ENCODE data around the gene EFNA5.

EFNA5 gene

DNA sequence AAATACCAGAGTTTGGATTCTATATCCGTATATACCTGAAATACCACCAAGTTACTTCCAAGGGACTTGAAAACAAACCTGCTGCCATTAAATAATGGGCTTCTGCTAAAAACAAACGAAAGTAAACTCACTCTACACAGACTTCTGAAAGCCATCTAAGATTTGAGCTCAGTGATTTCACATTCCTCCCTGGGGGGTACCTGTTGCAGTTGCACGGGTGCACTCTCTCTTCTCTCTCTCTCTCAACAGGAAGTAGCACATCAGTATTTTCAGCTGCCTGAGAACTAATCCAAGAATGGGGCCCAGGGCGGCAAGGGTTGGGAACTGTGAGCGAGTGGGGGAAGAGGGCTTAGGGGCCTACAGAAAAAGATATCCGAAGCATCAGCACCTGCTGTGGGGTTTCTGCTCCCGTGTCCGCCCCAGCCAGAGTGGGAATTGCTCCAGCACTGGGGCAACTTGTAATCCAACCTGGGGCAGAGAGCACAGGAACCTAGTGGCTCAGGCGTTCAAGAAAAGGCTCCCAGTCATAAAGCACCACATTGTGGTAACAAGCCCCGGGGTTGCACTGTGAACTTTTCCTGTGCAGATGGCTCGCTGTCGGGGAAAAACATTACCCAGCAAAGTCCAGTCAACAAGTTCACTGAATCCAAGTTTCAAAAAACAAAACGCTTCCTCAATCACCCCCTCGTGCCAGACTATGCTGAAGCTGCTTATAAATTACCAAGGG lies 99.8 kb downstream of the EFNA5 start:
- no peak for DNase-seq (ENCODE audit: low read depth)

- no peak for DNase-seq (ENCODE audit: low read depth)
Observed at GRCh38 chr5:107570181-107570580, 100.6 kb downstream of the EFNA5 start.

DNA sequence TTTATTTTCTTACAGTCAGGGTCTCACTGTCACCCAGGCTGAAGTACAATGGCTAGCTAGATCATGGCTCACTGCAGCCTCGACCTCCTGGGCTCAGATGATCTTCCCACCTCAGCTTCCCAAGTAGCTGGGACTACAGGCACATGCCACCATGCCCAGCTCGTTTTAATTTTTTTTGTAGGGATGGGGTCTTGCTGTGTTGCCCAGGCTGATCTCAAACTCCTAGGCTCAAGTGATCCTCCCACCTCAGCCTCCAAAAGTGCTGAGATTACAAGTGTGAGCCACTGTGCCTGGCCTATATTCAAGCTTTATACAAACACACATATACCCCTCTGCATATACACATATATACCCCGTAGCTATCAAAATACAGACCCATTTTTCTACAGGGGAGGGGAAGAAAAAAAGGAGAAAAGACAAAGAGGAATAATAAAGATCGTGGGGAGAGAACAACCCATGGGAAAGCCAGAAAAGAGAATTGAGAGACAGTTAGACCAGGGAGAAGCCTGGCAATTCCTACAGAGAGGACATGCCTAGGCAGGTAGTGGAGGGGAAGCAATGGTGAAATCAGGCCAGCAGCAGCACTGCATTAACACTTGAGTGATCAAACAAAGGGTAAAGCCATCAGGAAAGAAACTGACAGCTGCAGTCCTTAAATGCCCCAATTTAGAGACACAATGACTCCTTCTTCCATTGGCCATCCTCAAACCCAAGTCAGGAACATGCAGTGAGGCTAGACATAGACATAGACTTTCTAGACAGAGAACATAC lies 102.7 kb downstream of the EFNA5 start:
- no peak for DNase-seq (ENCODE audit: low read depth)

DNA sequence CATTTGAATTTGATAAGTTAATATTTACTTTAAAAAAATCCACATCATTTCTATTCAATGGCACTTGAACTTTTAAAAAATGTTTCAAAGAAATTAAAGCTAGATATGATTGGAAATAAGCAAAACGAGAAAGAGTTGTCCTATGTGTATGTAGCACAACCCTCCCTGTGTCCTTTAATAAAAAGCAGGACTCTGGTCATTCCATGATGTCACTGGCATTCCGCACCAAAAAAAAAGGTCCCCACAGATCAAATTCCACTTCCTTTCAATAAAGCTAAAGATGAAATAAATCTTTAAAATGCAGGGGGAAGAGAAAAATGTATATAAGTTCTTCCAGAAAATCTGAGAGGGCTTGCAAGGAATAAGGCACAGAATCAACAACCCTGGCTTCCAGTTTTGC lies 103.8 kb downstream of the EFNA5 start:
- DNase-seq (ENCODE audit: low read depth): no peak

DNA sequence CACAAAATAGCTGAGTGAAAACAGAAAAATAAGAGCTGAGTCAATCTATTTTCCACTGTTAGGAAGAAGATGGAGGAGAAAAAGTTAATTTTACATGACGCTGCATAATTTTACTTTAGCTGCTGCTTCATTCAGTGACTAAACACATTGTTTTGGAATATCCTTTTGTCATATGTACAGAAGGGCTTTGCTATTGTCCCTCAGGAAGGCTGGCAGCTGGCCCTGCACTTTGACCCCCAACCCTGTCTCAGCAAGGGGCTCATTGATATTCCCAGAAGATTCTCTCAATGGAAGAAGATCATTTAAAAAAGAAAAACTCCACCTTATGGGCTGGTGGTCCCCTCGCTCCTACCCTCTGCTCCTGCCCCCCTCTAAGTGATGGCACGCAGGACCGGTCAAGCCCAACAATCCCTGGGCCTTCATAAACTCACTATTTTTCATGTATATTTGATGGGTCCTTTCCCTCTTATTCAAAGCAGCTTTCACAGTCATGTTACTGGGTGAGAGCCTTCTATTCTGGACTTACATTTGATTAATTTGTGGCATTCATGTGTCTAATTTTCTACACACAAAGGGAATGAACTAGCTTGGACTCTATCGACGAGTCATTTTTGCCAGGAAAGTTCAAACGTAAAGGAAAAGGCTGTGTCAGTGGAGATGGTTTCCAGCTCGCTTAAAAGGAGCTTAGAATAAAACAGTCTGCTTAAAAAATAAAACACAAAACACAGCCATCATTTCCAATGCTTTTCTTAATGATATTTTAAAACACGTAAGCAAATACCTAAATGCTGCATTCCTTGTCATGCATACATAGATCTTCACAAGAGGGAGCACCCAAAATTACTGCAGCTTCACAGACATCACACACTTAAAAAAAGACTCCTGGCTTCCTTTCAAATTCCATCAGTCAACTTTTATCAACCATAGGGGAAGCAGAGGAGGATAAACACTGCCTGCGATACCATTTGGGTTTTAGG lies 104.7 kb downstream of the EFNA5 start:
- no peak for DNase-seq (ENCODE audit: low read depth)

DNA sequence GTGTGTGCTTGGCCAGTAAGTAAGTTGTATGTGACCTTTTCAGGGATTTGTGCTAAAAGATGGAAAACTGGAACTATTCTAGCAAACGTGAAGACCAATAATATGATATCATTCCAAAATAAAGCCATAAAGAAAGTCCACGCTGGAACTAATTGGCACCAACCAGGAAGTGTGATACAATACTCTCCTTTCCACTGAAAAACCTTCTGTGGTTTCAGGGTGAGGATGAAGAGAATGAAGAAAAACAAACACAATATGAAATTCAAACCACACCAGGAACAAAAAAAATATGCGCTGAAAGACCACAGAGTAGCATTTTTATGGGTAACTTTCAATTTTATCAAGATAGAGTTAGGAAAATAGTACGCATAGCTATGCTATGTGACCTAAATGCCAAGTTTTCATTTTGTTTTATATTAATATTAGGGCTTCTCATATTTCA lies 105.8 kb downstream of the EFNA5 start:
- DNase-seq (ENCODE audit: low read depth): no peak

- no peak for DNase-seq (ENCODE audit: low read depth)
Observed at GRCh38 chr5:107563959-107564544, 106.7 kb downstream of the EFNA5 start.

DNA sequence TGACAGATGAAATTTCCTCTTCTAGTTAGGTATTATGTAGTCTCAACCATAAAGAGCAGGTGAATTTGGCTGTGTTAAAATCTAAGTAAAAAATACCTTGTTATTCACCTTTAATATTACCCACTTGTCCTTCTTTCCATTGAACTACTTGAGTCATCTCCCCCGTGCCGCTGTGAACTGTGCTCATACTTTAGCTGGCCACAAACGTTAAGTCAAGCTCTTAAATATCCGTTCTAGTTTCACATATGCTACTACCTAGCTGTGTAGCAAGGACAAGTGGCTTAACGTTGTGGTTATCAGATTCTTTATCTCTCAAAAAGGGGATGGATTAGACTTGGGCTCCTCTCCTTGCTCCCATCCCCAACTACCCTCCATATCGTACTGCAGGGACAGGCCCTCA lies 110.4 kb downstream of the EFNA5 start:
- no peak for DNase-seq (ENCODE audit: low read depth)

GRCh38 chr5:107558823-107559375 lies 111.8 kb downstream of the EFNA5 start:
- DNase-seq (ENCODE audit: low read depth): no peak

GRCh38 chr5:107557051-107557658 lies 113.6 kb downstream of the EFNA5 start:
- DNase-seq (ENCODE audit: low read depth): no peak

GRCh38 chr5:107556575-107556974 lies 114.2 kb downstream of the EFNA5 start:
- DNase-seq (ENCODE audit: low read depth): no peak

DNA sequence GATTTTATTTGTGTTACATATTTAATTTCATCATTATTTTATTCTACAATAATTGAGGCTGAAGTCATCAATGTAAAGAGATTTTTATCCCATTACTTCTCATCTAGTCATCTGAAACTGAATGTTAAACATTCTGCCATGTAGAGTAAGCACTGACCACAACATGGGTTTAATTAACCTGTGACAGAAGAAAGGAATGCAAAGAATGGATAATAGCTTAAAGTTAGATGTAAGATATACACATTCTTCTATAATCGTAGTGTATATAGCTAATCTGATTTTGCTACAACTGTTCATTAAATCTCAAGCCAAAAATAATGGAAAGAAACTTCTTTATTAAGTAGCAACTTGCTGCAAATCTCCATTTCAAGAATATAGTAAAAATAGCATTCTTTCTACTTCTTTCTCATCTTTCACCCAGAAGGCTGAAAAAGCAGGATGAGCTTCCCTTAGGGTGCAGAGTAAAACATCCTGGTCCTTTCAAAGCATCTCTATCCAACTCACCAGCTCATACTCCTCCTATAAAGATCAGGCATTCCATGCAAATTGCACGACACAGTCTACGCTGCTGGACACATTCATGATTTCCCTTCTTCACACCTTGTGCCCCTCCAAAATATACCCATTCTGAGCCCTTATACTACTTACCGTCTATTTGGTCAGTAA lies 115.2 kb downstream of the EFNA5 start:
- DNase-seq (ENCODE audit: low read depth): no peak

- DNase-seq (ENCODE audit: low read depth): no peak
Observed at GRCh38 chr5:107554776-107555424, 115.8 kb downstream of the EFNA5 start.

GRCh38 chr5:107553117-107553555 lies 117.6 kb downstream of the EFNA5 start:
- no peak for DNase-seq (ENCODE audit: low read depth)

DNA sequence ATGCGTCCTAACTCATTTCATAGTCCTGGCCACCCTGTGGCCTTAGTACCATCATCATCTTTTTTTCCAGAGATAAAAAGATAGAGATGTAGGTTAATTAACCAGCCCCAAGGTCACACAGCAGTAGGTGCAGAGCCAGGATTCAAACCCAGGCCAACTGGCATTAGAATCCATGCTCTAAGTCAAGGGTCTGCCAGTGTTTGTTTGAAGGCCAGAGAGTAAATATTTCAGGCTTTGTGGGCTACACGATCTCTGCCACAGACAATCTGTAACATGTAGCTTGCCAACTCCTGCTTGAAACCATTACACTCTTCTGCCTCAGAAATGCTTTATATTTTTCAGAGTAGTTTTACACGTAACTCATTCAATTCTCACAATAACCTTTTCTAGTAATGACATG lies 119.6 kb downstream of the EFNA5 start:
- DNase-seq (ENCODE audit: low read depth): no peak

GRCh38 chr5:107549567-107549966 lies 121.2 kb downstream of the EFNA5 start:
- DNase-seq (ENCODE audit: low read depth): no peak

DNA sequence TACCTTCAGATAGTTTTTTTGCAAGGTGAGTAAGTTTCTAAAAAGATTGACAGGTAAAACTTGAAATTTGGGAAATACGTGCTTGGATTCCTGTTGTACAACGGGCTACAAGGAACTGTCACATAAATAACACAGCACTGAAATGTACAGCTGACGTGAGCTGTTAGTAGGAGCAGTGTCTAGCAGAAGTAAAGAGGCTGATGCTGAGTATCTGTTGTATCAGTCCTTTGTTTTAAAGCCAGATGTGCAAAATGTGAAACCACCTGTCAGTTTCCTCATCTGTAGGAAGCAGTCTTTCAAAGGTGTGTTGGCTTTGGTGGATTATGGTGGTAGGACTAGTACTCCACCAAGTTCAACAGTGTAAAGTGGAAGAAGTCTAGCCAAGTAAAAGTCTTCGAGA lies 122.3 kb downstream of the EFNA5 start:
- no peak for DNase-seq (ENCODE audit: low read depth)

- DNase-seq (ENCODE audit: low read depth): no peak
Observed at GRCh38 chr5:107546719-107547118, 124.0 kb downstream of the EFNA5 start.

GRCh38 chr5:107545486-107545885 lies 125.3 kb downstream of the EFNA5 start:
- no peak for DNase-seq (ENCODE audit: low read depth)

GRCh38 chr5:107544967-107545366 lies 125.8 kb downstream of the EFNA5 start:
- DNase-seq (ENCODE audit: low read depth): no peak
